CD4-positive, CD25-positive, alpha-beta regulatory T cell (primary cell): Measurements from ENCODE around the gene CMAS. TPM values are rescaled to one million over a fixed set of nuclear protein-coding genes. Genes with fewer than 3 reads are reported as not detected.
"Not testable (repeated sequence)": the region's sequence is repeated elsewhere in the genome, so short reads cannot be mapped to it uniquely, and the experiment has no call there.

ENCODE experiments used
- ATAC-seq, 2 donors: fragments of 150-1000 bp; cut with Tn5 transposase; one replicate each; pipeline ENCODE4 v1.10.0; 2021; ENCODE audit warnings: low read depth in 2 of 2, moderate number of reproducible peaks in 2 of 2, moderate library complexity in 1 of 2
- DNase-seq, 3 donors: peaks; one replicate each; pipeline versions ENCODE4 v3.0.0 to v3.0.0-alpha.2; 2012 to 2022; ENCODE audit warnings: mixed read lengths in 1 of 3
- H3K27ac ChIP-seq: one replicate; pipeline ENCODE4 v1.7.0; 2013; ENCODE audit warnings: mild to moderate bottlenecking, low read length; ENCODE audit not compliant: insufficient read depth, poor library complexity, severe bottlenecking
- H3K27me3 ChIP-seq: one replicate; pipeline ENCODE4 v1.7.0; 2013; ENCODE audit warnings: low read length; ENCODE audit not compliant: control insufficient read depth, insufficient read depth
- H3K36me3 ChIP-seq: one replicate; pipeline ENCODE4 v1.7.0; 2013; ENCODE audit warnings: mild to moderate bottlenecking, low read length, moderate library complexity; ENCODE audit not compliant: control insufficient read depth, insufficient read depth
- H3K4me1 ChIP-seq: 2 replicates; pipeline ENCODE4 v1.7.0; 2013; ENCODE audit warnings: mild to moderate bottlenecking, low read length; ENCODE audit not compliant: insufficient read depth, control insufficient read depth, poor library complexity, severe bottlenecking
- H3K4me3 ChIP-seq: one replicate; pipeline ENCODE4 v1.7.0; 2013; ENCODE audit warnings: low read depth, mild to moderate bottlenecking, low read length, moderate library complexity
- H3K9me3 ChIP-seq, 2 experiments: 1 replicate in 1 of 2; 2 replicates in 1 of 2; pipeline ENCODE4 v1.7.0; 2013; ENCODE audit warnings: low read length in 2 of 2, mild to moderate bottlenecking in 1 of 2, moderate library complexity in 1 of 2; ENCODE audit not compliant: control insufficient read depth in 2 of 2
- H3K27ac Mint-ChIP-seq, 3 donors: one replicate each; pipeline ENCODE4 v1.8.0; 2020 to 2022; ENCODE audit warnings: mild to moderate bottlenecking in 3 of 3, mixed read lengths in 3 of 3, moderate library complexity in 2 of 3
- H3K27me3 Mint-ChIP-seq: one replicate; pipeline ENCODE4 v1.8.0; 2022; ENCODE audit warnings: mild to moderate bottlenecking, mixed read lengths
- H3K36me3 Mint-ChIP-seq: one replicate; pipeline ENCODE4 v1.8.0; 2020; ENCODE audit warnings: mixed read lengths
- H3K4me1 Mint-ChIP-seq, 4 donors: one replicate each; pipeline ENCODE4 v1.8.0; 2020 to 2022; ENCODE audit warnings: mixed read lengths in 4 of 4, mild to moderate bottlenecking in 1 of 4
- H3K4me3 Mint-ChIP-seq, 4 donors: one replicate each; pipeline ENCODE4 v1.8.0; 2020 to 2022; ENCODE audit warnings: mild to moderate bottlenecking in 4 of 4, mixed read lengths in 4 of 4, moderate library complexity in 3 of 4
- H3K9me3 Mint-ChIP-seq, 7 donors: one replicate each; pipeline ENCODE4 v1.8.0; 2020 to 2022; ENCODE audit warnings: mixed read lengths in 7 of 7, mild to moderate bottlenecking in 3 of 7, moderate library complexity in 2 of 7
- polyA plus RNA-seq, 4 donors: library from polyadenylated mRNA; unstranded; fragments of 300-500 nt; fragmentation: Illumina TruSeq; gene quantifications; one replicate each; pipeline ENCODE4 v1.2.3, GENCODE V29; 2021
- total RNA-seq: library from RNA; stranded (reverse); gene quantifications from one replicate; pipeline ENCODE4 v1.2.3, GENCODE V29; 2022

The CMAS gene
- total and polyA plus RNA-seq, 5 donors from 2014 or later = 17.0 to 43.2 (median 41.8) TPM

GRCh38 chr12:22099062-22099461, 53.0 kb downstream of the CMAS start:
- H3K27ac ChIP-seq, DNase-seq, H3K4me1 ChIP-seq, H3K27ac Mint-ChIP-seq, H3K4me3 Mint-ChIP-seq, H3K9me3 Mint-ChIP-seq, H3K36me3 ChIP-seq, H3K4me3 ChIP-seq, H3K27me3 ChIP-seq, ATAC-seq, H3K36me3 Mint-ChIP-seq, H3K9me3 ChIP-seq: not testable (repeated sequence)
- Mint-ChIP-seq H3K27me3 (peaks cover 16% of the 10 kb centered on the region), H3K4me1 (peaks cover 0 to 13% (median 2%) of the 10 kb centered on the region in 4 donors)

- Histone ChIP-seq H3K36me3 (no peaks in the 10 kb centered on the region), H3K4me1 (peaks cover 3% of the 10 kb centered on the region), H3K27me3 (no peaks in the 10 kb centered on the region), H3K27ac (no peak overlapping the region), H3K4me3 (no peak overlapping the region), H3K9me3 (no peaks in the 10 kb centered on the region)
- Mint-ChIP-seq H3K4me1 (peaks cover 0 to 13% (median 2%) of the 10 kb centered on the region in 4 donors), H3K27ac (peak overlapping the region in 1 of 3 donors; percentile 44), H3K9me3 (no peaks in the 10 kb centered on the region), H3K27me3 (peaks cover 11% of the 10 kb centered on the region), H3K36me3 (no peaks in the 10 kb centered on the region), H3K4me3 (peak overlapping the region in 1 of 4 donors; percentile 32)
- ATAC-seq = peak; percentile 25 to 56
- DNase-seq = peak; percentile 15 to 77 (median 55)
Observed at GRCh38 chr12:22100958-22101748, 55.1 kb downstream of the CMAS start.

- ATAC-seq (peak in 1 of 2 donors; percentile 17), DNase-seq (no peak)
- Mint-ChIP-seq H3K4me1 (peaks cover 0 to 13% (median 2%) of the 10 kb centered on the region in 4 donors), H3K36me3 (no peaks in the 10 kb centered on the region), H3K27ac (no peak overlapping the region), H3K27me3 (peaks cover 11% of the 10 kb centered on the region), H3K4me3 (no peak overlapping the region), H3K9me3 (no peaks in the 10 kb centered on the region)
- no peak overlapping the region for H3K4me3 ChIP-seq
- no peaks in the 10 kb centered on the region for H3K36me3 ChIP-seq
- H3K4me1 ChIP-seq = peaks cover 3% of the 10 kb centered on the region
- H3K27ac ChIP-seq = no peak overlapping the region
- H3K27me3 ChIP-seq = no peaks in the 10 kb centered on the region
- H3K9me3 ChIP-seq = no peaks in the 10 kb centered on the region
Observed at GRCh38 chr12:22101749-22102243, 55.8 kb downstream of the CMAS start.

- H3K9me3 ChIP-seq = no peaks in the 10 kb centered on the region
- H3K4me3 Mint-ChIP-seq = no peak overlapping the region
Observed at GRCh38 chr12:22103418-22103817, 57.4 kb downstream of the CMAS start.

GRCh38 chr12:22105542-22105941, 59.5 kb downstream of the CMAS start:
- no peaks in the 10 kb centered on the region for H3K27me3 ChIP-seq
- peaks cover 6 to 35% (median 19%) of the 10 kb centered on the region in 4 donors for H3K4me1 Mint-ChIP-seq
- DNase-seq = no peak
- peaks cover 0 to 5% (median 0%) of the 10 kb centered on the region in 7 donors for H3K9me3 Mint-ChIP-seq
- no peak overlapping the region for H3K4me3 Mint-ChIP-seq
- no peak overlapping the region for H3K27ac Mint-ChIP-seq
- H3K36me3 Mint-ChIP-seq = no peaks in the 10 kb centered on the region
- H3K9me3 ChIP-seq = no peaks in the 10 kb centered on the region
- H3K4me1 ChIP-seq = peaks cover 9% of the 10 kb centered on the region
- no peaks in the 10 kb centered on the region for H3K36me3 ChIP-seq
- ATAC-seq = no peak
- H3K27me3 Mint-ChIP-seq = no peaks in the 10 kb centered on the region
- no peak overlapping the region for H3K27ac ChIP-seq
- no peak overlapping the region for H3K4me3 ChIP-seq

More at GRCh38 chr12:22103418-22103817, 57.4 kb downstream of the CMAS start:
- Histone ChIP-seq H3K27me3 (no peaks in the 10 kb centered on the region), H3K27ac (no peak overlapping the region), H3K36me3 (no peaks in the 10 kb centered on the region), H3K4me1 (peaks cover 3% of the 10 kb centered on the region), H3K4me3 (no peak overlapping the region)
- DNase-seq (no peak), ATAC-seq (no peak)
- H3K4me1 Mint-ChIP-seq = peaks cover 0 to 14% (median 2%) of the 10 kb centered on the region in 4 donors
- peak overlapping the region in 1 of 3 donors; percentile 3 for H3K27ac Mint-ChIP-seq
- no peaks in the 10 kb centered on the region for H3K36me3 Mint-ChIP-seq
- no peaks in the 10 kb centered on the region for H3K27me3 Mint-ChIP-seq
- peaks cover 0 to under 1% (median 0%) of the 10 kb centered on the region in 7 donors for H3K9me3 Mint-ChIP-seq

- no peaks in the 10 kb centered on the region for H3K36me3 Mint-ChIP-seq
- ATAC-seq = no peak
- peaks cover 6% of the 10 kb centered on the region for H3K4me1 ChIP-seq
- H3K4me3 ChIP-seq = peak overlapping the region; percentile 23
- H3K9me3 ChIP-seq = no peaks in the 10 kb centered on the region
- DNase-seq = peak in 1 of 3 donors; percentile 53
- peak overlapping the region in 1 of 4 donors; percentile 31 for H3K4me3 Mint-ChIP-seq
- no peak overlapping the region for H3K27ac ChIP-seq
- peaks cover 7 to 23% (median 17%) of the 10 kb centered on the region in 4 donors for H3K4me1 Mint-ChIP-seq
- H3K27ac Mint-ChIP-seq = peak overlapping the region in 2 of 3 donors; percentile 22 to 92
- no peaks in the 10 kb centered on the region for H3K36me3 ChIP-seq
- H3K27me3 Mint-ChIP-seq = no peaks in the 10 kb centered on the region
- H3K9me3 Mint-ChIP-seq = peaks cover 0 to 5% (median 0%) of the 10 kb centered on the region in 7 donors
- no peaks in the 10 kb centered on the region for H3K27me3 ChIP-seq
Observed at GRCh38 chr12:22110176-22110575, 64.2 kb downstream of the CMAS start.
